Esophagus squamous epithelium (tissue), 4 donors: ENCODE data around the gene EDAR.

ENCODE experiments used
- CTCF ChIP-seq, 6 experiments: fragments of 450-650 bp in 4 of 6; fragments of 200-600 bp in 2 of 6; sonication (generic) in 2 of 6; IDR thresholded peaks; one replicate each; pipeline ENCODE4 v1.5.1; 2016 to 2019; ENCODE audit warnings: antibody characterized with exemption in 6 of 6, mild to moderate bottlenecking in 4 of 6, moderate library complexity in 4 of 6
- POLR2A ChIP-seq, 4 donors: fragments of 450-650 bp; IDR thresholded peaks; one replicate each; pipeline ENCODE4 v1.6.1; 2017; ENCODE audit warnings: antibody characterized with exemption in 4 of 4, mild to moderate bottlenecking in 4 of 4, moderate library complexity in 3 of 4

- TF ChIP-seq CTCF (IDR thresholded peaks at IDR 0.05): no peak
- no peak for TF ChIP-seq POLR2A (IDR thresholded peaks at IDR 0.05)
Observed at GRCh38 chr2:108980076-108980475, 8.9 kb downstream of the EDAR start.
